ENCODE results near the gene ADGRA3. TPM values are rescaled to one million over a fixed set of nuclear protein-coding genes. Genes with fewer than 3 reads are reported as not detected.

The ADGRA3 gene
- total RNA-seq, result 21.0 and 25.5 TPM in 2 replicates

DNA sequence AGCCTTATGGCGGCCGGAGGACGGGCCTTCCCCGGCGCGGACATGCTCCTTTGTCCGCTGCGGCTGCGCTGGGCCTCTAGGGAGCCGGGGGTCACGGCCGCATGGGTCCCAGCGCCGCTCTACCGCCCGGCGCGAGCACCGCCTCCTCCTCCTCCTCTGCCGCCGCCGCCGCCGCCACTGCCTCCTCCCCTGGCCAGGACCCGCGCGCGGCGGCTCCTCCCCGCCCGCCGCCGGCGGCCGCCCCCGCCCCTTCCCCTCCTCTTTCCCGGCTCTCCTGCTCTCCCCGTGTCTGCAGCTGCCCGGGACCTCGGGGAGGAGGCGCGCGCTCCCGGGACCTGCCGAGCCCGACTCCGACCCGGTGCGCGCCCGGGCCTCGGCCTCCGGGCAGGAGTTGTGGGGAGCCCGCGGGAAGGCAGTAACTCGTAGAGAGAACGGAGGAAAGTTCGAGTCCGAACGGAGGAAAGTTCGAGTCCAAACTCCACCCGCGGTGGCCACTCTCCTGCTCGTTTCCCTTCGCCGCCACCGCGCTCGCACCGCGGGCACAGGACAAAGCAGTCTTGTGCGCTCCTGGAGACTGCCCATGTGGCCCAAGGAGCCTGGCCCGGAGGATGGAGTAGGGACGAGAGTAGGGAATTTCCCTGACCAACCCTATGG, at the start of gene ADGRA3:
TSS of gene ADGRA3 (minus strand) at position 179 of the 654 bp plus-strand sequence. CDS start 282 bp downstream, outside the sequence.

Other genes starting within 250 kb of the ADGRA3 start
- 0.26 TPM in 1 of 2 replicates, not detected in the other for gene GBA3, start 176.9 kb upstream of the ADGRA3 start, total RNA-seq

Data from articular chondrocyte of knee joint (primary cell).